Osteocyte (in vitro differentiated cells): ENCODE results near the gene GXYLT1. TPM values are rescaled to one million over a fixed set of nuclear protein-coding genes. Genes with fewer than 3 reads are reported as not detected.
"Not testable (repeated sequence)": the region's sequence is repeated elsewhere in the genome, so short reads cannot be mapped to it uniquely, and the experiment has no call there.

ENCODE experiments used
- DNase-seq: peaks from one replicate; pipeline ENCODE4 v3.0.0; 2021; ENCODE audit warnings: mixed read lengths; ENCODE audit not compliant: unreplicated experiment; ENCODE audit errors: extremely low spot score
- H3K27ac Mint-ChIP-seq: one replicate; pipeline ENCODE4 v1.8.0; 2021; ENCODE audit warnings: mild to moderate bottlenecking, mixed read lengths; ENCODE audit not compliant: unreplicated experiment
- H3K27me3 Mint-ChIP-seq: one replicate; pipeline ENCODE4 v1.8.0; 2021; ENCODE audit warnings: mixed read lengths; ENCODE audit not compliant: unreplicated experiment
- H3K36me3 Mint-ChIP-seq: one replicate; pipeline ENCODE4 v1.8.0; 2021; ENCODE audit warnings: mixed read lengths; ENCODE audit not compliant: unreplicated experiment
- H3K4me1 Mint-ChIP-seq: one replicate; pipeline ENCODE4 v1.8.0; 2021; ENCODE audit warnings: mixed read lengths; ENCODE audit not compliant: unreplicated experiment
- H3K4me3 Mint-ChIP-seq: one replicate; pipeline ENCODE4 v1.8.0; 2021; ENCODE audit warnings: mild to moderate bottlenecking, moderate library complexity, mixed read lengths; ENCODE audit not compliant: unreplicated experiment
- H3K9me3 Mint-ChIP-seq: one replicate; pipeline ENCODE4 v1.8.0; 2021; ENCODE audit warnings: mixed read lengths; ENCODE audit not compliant: unreplicated experiment
- CTCF ChIP-seq: fragments of 200-600 bp; sonication (generic); IDR thresholded peaks from 2 replicates; pipeline ENCODE4 v1.5.0; 2021; ENCODE audit warnings: antibody characterized with exemption, mild to moderate bottlenecking, moderate library complexity
- total RNA-seq: library from RNA; stranded (reverse); gene quantifications from 2 replicates; pipeline ENCODE4 v1.2.1, GENCODE V29; 2021

The GXYLT1 gene
- total RNA-seq, 1 donor from 2014 or later: 8.5 TPM

- peak overlapping the region; percentile 49 for H3K27ac Mint-ChIP-seq
- H3K9me3 Mint-ChIP-seq: peaks cover 8% of the 10 kb centered on the region
- no peak for DNase-seq
- H3K36me3 Mint-ChIP-seq: peaks cover 21% of the 10 kb centered on the region
- no peak overlapping the region for H3K4me3 Mint-ChIP-seq
- no peaks in the 10 kb centered on the region for H3K27me3 Mint-ChIP-seq
- TF ChIP-seq CTCF: no peak
- peaks cover 10% of the 10 kb centered on the region for H3K4me1 Mint-ChIP-seq
Measured at GRCh38 chr12:42118136-42118879, 26.4 kb downstream of the GXYLT1 start.

DNA sequence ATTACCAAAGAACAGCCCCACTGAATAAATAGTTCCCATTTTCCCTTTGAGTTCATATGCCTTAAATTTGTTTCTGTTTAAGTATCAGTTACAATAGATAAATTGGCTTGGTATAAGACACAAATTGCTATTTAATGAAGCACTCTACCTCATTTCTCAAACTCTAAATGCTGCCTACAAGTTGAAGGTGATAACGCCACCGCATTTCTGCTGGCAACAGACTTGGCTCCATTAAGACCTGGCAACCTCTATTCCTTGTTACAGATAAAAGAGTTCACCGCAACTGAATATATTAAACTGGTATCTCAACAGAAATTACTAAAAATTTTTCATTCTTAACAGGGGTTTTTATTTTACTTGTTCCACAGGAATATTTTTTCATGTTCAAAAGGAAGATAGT is 35.6 kb downstream of the GXYLT1 start:
- Mint-ChIP-seq H3K9me3 (peaks cover 21% of the 10 kb centered on the region), H3K4me1 (no peaks in the 10 kb centered on the region), H3K27me3 (no peaks in the 10 kb centered on the region), H3K4me3 (no peak overlapping the region), H3K36me3 (peaks cover 34% of the 10 kb centered on the region), H3K27ac (no peak overlapping the region)
- TF ChIP-seq CTCF: no peak
- no peak for DNase-seq

DNA sequence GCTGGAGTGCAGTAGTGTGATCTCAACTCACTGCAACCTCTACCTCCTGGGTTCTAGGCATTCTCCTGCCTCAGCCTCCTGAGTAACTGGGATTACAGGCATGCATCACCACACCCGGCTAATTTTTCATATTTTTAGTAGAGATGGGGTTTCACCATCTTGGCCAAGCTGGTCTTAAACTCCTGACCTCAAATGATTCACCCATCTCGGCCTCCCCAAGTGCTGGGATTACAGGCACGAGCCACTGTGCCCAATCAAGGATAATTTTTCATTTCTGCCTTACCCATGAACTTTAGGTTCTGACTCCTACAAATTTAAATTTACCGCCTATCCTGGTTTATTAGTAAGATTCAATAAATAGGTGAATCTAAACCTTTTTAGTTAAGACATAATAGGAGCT is 37.9 kb downstream of the GXYLT1 start:
- not testable (repeated sequence) for H3K27me3 Mint-ChIP-seq, H3K27ac Mint-ChIP-seq, H3K4me3 Mint-ChIP-seq, H3K9me3 Mint-ChIP-seq, DNase-seq, H3K4me1 Mint-ChIP-seq
- peaks cover 20% of the 10 kb centered on the region for H3K36me3 Mint-ChIP-seq

- Mint-ChIP-seq H3K27me3 (no peaks in the 10 kb centered on the region), H3K36me3 (peaks cover 7% of the 10 kb centered on the region), H3K4me3 (no peak overlapping the region), H3K9me3 (no peaks in the 10 kb centered on the region), H3K27ac (no peak overlapping the region), H3K4me1 (no peaks in the 10 kb centered on the region)
- DNase-seq: no peak
- no peak for TF ChIP-seq CTCF
Measured at GRCh38 chr12:42104784-42105183, 39.9 kb downstream of the GXYLT1 start.

- Mint-ChIP-seq H3K4me3 (no peak overlapping the region), H3K9me3 (no peaks in the 10 kb centered on the region), H3K27ac (no peak overlapping the region), H3K4me1 (no peaks in the 10 kb centered on the region), H3K27me3 (no peaks in the 10 kb centered on the region), H3K36me3 (peaks cover 6% of the 10 kb centered on the region)
- no peak for DNase-seq
- peak; percentile 53 for TF ChIP-seq CTCF
Measured at GRCh38 chr12:42104087-42104486, 40.6 kb downstream of the GXYLT1 start.
